ENCODE measurements around the gene KIF26B. TPM values are rescaled to one million over a fixed set of nuclear protein-coding genes. Genes with fewer than 3 reads are reported as not detected.

Gene KIF26B
- total and polyA plus RNA-seq, 2 donors: 0.43 to 1.6 TPM

DNA sequence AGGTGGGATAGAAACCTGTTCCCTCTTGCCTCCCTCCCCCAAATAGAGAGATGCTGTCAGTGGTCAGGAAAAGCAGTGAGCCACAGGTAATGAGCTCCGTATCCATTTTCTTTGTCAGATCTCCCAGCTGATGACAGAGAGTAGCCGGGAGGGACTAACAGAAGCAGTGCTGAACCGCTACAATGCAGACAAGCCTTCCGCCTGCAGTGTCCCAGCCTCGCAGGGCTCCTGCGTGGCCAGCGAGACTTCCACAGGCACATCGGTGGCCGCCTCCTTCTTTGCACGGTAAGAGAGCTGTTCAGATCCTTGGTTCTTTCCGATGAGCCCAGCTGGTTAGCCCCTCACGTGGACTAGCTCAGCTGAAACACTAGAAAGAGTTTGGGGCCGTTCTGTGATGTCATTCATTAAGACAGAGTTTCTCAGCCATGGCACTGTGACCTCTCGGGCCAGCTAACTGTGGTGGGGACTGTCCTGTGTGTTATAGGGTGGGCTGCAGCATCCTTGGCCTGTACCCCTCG, 264.7 kb downstream of the KIF26B start:
- Histone ChIP-seq H3K27ac (ENCODE audit: low read depth in 1 of 2, low read length in 1 of 2) (no peak overlapping the region), H3K4me3 (ENCODE audit: low read length in 2 of 2) (no peak overlapping the region), H3K36me3 (ENCODE audit: control insufficient read depth in 2 of 2, insufficient read depth in 2 of 2, low read length in 1 of 2) (no peaks in the 10 kb centered on the region), H3K4me1 (ENCODE audit: control insufficient read depth in 2 of 2, insufficient read depth in 2 of 2, low read length in 2 of 2) (no peaks in the 10 kb centered on the region), H3K9me3 (ENCODE audit: control insufficient read depth in 2 of 2, insufficient read depth in 1 of 2, low read length in 1 of 2) (no peaks in the 10 kb centered on the region), H3K27me3 (ENCODE audit: control insufficient read depth in 2 of 2, insufficient read depth in 1 of 2, low read length in 1 of 2) (peaks cover 0 to 2% of the 10 kb centered on the region in 2 donors)
- no peak for DNase-seq (ENCODE audit: low read depth in 6 of 9, low spot score in 9 of 9)
- 95% methylated on average over 15 of the region's 15 CpGs for WGBS

DNA sequence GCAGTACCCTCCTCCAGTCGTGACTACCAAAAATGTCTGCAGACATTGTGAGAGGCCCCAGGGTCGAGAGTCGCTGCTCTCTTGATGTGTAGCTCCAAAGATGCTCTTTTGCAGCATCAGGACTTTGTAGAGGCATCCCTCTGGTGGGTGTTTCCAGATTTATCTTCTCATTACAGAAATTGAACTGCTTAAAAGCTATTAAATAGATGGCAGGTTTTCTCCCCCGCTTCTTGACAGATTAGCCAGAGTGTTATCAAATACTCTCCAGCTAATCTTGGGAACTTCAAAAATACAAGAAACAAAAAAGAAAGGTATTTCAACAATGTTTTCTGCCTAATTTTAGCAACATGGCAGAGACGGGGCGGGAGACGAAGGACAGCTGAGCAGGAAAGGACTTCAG, 265.2 kb downstream of the KIF26B start:
- 90% methylated on average over 7 of the region's 7 CpGs for WGBS
- H3K27ac ChIP-seq (ENCODE audit: low read depth in 1 of 2, low read length in 1 of 2): no peak overlapping the region
- H3K4me3 ChIP-seq (ENCODE audit: low read length in 2 of 2): no peak overlapping the region
- no peaks in the 10 kb centered on the region for H3K36me3 ChIP-seq (ENCODE audit: control insufficient read depth in 2 of 2, insufficient read depth in 2 of 2, low read length in 1 of 2)
- DNase-seq (ENCODE audit: low read depth in 6 of 9, low spot score in 9 of 9): no peak
- peaks cover 0 to 2% of the 10 kb centered on the region in 2 donors for H3K27me3 ChIP-seq (ENCODE audit: control insufficient read depth in 2 of 2, insufficient read depth in 1 of 2, low read length in 1 of 2)
- no peaks in the 10 kb centered on the region for H3K4me1 ChIP-seq (ENCODE audit: control insufficient read depth in 2 of 2, insufficient read depth in 2 of 2, low read length in 2 of 2)
- no peaks in the 10 kb centered on the region for H3K9me3 ChIP-seq (ENCODE audit: control insufficient read depth in 2 of 2, insufficient read depth in 1 of 2, low read length in 1 of 2)

DNA sequence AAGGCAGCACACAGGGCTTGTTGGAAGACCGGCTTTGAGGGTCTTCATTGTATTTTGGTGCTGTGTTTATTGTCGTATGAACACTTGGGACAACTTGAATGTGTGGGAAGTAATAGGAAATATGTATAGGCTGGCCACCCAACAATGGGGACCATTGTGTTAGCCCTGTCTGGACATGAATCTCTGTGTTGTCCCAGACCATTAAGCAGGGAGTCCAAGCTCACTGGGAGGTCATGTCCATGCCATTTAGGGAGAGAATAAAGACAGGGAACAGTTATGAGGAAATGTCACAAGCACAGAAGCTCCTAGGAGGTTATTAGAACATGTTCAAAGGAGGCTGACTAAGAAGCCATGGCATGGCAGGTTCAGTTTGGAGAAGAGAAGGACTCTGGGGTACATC, 266.1 kb downstream of the KIF26B start:
- 99% methylated on average over 2 of the region's 2 CpGs for WGBS

DNA sequence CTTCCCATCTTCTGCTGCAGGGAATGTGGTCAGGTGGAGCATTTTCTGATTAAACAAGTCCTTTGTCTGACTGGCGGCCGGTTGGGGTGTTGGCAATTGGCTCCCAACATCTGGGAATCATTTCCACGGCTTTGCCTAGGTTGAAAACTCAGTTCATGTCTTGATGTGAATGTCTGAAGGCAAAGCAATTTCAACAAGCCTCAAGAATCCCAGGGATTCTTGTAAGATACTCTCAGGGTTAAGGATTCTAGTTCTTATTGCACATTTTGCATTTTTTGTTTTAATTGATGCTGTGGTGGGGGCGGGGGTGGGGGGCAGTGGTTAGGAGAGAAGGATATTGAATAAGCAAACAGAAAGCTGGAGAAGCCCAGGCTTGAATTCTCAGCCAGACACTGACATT, 273.9 kb downstream of the KIF26B start:
- DNase-seq (ENCODE audit: low read depth in 6 of 9, low spot score in 9 of 9): no peak
- H3K36me3 ChIP-seq (ENCODE audit: control insufficient read depth in 2 of 2, insufficient read depth in 2 of 2, low read length in 1 of 2): no peaks in the 10 kb centered on the region
- no peak overlapping the region for H3K27ac ChIP-seq (ENCODE audit: low read depth in 1 of 2, low read length in 1 of 2)
- H3K4me1 ChIP-seq (ENCODE audit: control insufficient read depth in 2 of 2, insufficient read depth in 2 of 2, low read length in 2 of 2): no peaks in the 10 kb centered on the region
- WGBS: 87% methylated on average over 4 of the region's 4 CpGs
- H3K27me3 ChIP-seq (ENCODE audit: control insufficient read depth in 2 of 2, insufficient read depth in 1 of 2, low read length in 1 of 2): no peaks in the 10 kb centered on the region
- H3K4me3 ChIP-seq (ENCODE audit: low read length in 2 of 2): no peak overlapping the region
- no peaks in the 10 kb centered on the region for H3K9me3 ChIP-seq (ENCODE audit: control insufficient read depth in 2 of 2, insufficient read depth in 1 of 2, low read length in 1 of 2)

More for the DNA sequence above, 266.1 kb downstream of the KIF26B start:
- no peak overlapping the region for H3K4me3 ChIP-seq (ENCODE audit: low read length in 2 of 2)
- no peak overlapping the region for H3K27ac ChIP-seq (ENCODE audit: low read depth in 1 of 2, low read length in 1 of 2)
- no peaks in the 10 kb centered on the region for H3K4me1 ChIP-seq (ENCODE audit: control insufficient read depth in 2 of 2, insufficient read depth in 2 of 2, low read length in 2 of 2)
- peaks cover 0 to 2% of the 10 kb centered on the region in 2 donors for H3K27me3 ChIP-seq (ENCODE audit: control insufficient read depth in 2 of 2, insufficient read depth in 1 of 2, low read length in 1 of 2)
- no peak for DNase-seq (ENCODE audit: low read depth in 6 of 9, low spot score in 9 of 9)
- no peaks in the 10 kb centered on the region for H3K9me3 ChIP-seq (ENCODE audit: control insufficient read depth in 2 of 2, insufficient read depth in 1 of 2, low read length in 1 of 2)
- H3K36me3 ChIP-seq (ENCODE audit: control insufficient read depth in 2 of 2, insufficient read depth in 2 of 2, low read length in 1 of 2): no peaks in the 10 kb centered on the region

DNA sequence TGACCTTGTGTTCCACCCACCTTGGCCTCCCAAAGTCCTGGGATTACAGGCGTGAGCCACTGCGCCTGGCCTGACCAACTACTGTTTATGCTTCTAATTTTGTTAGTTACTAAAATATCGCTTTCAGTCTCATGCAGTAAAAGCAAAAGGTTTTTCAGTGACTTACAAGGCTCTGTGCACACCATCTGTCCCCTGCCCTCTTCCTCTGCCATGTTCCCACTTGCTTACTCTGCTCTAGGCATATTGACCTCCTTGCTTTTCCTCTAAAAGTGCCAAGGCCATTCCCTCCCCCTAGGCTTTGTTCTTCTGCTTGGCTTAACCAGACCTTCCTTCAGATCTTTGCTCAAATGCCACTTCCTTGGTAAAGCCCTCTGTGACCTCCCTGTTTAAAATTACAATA, 276.9 kb downstream of the KIF26B start:
- 98% methylated on average over 3 of the region's 3 CpGs for WGBS

DNA sequence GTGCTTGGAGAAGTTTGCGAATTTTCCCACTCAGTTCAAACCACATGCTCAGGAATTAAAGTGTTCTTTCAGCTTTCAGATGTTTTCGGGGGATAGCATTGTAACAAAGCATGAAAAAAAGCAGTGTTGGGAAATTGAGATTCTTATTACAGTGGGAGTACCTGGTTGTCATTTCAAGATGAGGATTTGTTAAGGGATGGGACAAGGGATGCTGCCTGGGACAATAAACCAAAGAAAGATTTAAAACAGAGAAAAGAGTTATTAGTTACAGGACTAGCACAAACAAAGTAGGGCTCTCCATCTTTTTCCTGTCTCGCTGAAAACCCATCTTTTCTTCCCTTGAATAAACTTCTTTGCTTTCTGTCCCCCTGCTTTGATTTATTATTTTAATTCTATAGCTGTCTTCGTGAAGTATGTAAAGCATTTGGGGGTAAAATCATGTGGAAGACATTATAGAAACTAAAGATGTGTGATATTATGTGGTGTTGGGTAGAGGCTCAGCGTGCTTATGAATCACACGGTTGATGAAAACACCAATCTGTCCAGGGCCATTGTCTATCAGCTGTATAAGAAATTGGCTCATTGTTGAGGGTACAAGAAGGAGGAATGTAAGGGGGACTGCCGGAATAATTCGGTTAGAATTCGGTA, 277.6 kb downstream of the KIF26B start:
- H3K4me1 ChIP-seq (ENCODE audit: control insufficient read depth in 2 of 2, insufficient read depth in 2 of 2, low read length in 2 of 2): no peaks in the 10 kb centered on the region
- H3K4me3 ChIP-seq (ENCODE audit: low read length in 2 of 2): no peak overlapping the region
- H3K36me3 ChIP-seq (ENCODE audit: control insufficient read depth in 2 of 2, insufficient read depth in 2 of 2, low read length in 1 of 2): no peaks in the 10 kb centered on the region
- WGBS: 85% methylated on average over 9 of the region's 9 CpGs
- no peaks in the 10 kb centered on the region for H3K9me3 ChIP-seq (ENCODE audit: control insufficient read depth in 2 of 2, insufficient read depth in 1 of 2, low read length in 1 of 2)
- H3K27ac ChIP-seq (ENCODE audit: low read depth in 1 of 2, low read length in 1 of 2): no peak overlapping the region
- no peak for DNase-seq (ENCODE audit: low read depth in 6 of 9, low spot score in 9 of 9)
- peaks cover 0 to 2% of the 10 kb centered on the region in 2 donors for H3K27me3 ChIP-seq (ENCODE audit: control insufficient read depth in 2 of 2, insufficient read depth in 1 of 2, low read length in 1 of 2)

More for the DNA sequence above, 276.9 kb downstream of the KIF26B start:
- Histone ChIP-seq H3K4me1 (ENCODE audit: control insufficient read depth in 2 of 2, insufficient read depth in 2 of 2, low read length in 2 of 2) (no peaks in the 10 kb centered on the region), H3K36me3 (ENCODE audit: control insufficient read depth in 2 of 2, insufficient read depth in 2 of 2, low read length in 1 of 2) (no peaks in the 10 kb centered on the region), H3K4me3 (ENCODE audit: low read length in 2 of 2) (no peak overlapping the region), H3K27me3 (ENCODE audit: control insufficient read depth in 2 of 2, insufficient read depth in 1 of 2, low read length in 1 of 2) (no peaks in the 10 kb centered on the region), H3K27ac (ENCODE audit: low read depth in 1 of 2, low read length in 1 of 2) (no peak overlapping the region), H3K9me3 (ENCODE audit: control insufficient read depth in 2 of 2, insufficient read depth in 1 of 2, low read length in 1 of 2) (no peaks in the 10 kb centered on the region)
- no peak for DNase-seq (ENCODE audit: low read depth in 6 of 9, low spot score in 9 of 9)

DNA sequence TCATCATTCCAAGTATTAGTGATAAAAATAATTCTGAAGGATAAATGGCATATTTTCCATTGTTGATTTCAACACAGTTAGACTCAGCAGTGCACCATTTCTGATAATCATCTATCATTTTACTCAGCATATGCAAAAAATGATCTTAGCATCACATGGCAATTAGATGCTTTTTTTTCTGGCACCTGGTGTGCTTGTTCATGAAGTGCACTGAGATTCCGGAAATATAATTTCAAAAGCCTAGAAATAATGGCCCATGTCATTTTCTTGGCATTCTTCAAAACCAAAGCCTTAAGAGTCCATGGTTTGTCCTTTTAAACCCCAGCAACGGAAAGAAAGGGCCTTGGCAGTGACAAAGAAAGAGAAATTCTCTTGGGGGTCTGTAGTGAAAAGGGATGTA, 278.8 kb downstream of the KIF26B start:
- DNase-seq (ENCODE audit: low read depth in 6 of 9, low spot score in 9 of 9): no peak
- H3K27me3 ChIP-seq (ENCODE audit: control insufficient read depth in 2 of 2, insufficient read depth in 1 of 2, low read length in 1 of 2): peaks cover 0 to 2% of the 10 kb centered on the region in 2 donors
- H3K27ac ChIP-seq (ENCODE audit: low read depth in 1 of 2, low read length in 1 of 2): no peak overlapping the region
- no peak overlapping the region for H3K4me3 ChIP-seq (ENCODE audit: low read length in 2 of 2)
- 44% methylated on average over 2 of the region's 2 CpGs for WGBS
- H3K4me1 ChIP-seq (ENCODE audit: control insufficient read depth in 2 of 2, insufficient read depth in 2 of 2, low read length in 2 of 2): no peaks in the 10 kb centered on the region
- H3K9me3 ChIP-seq (ENCODE audit: control insufficient read depth in 2 of 2, insufficient read depth in 1 of 2, low read length in 1 of 2): no peaks in the 10 kb centered on the region
- no peaks in the 10 kb centered on the region for H3K36me3 ChIP-seq (ENCODE audit: control insufficient read depth in 2 of 2, insufficient read depth in 2 of 2, low read length in 1 of 2)

DNA sequence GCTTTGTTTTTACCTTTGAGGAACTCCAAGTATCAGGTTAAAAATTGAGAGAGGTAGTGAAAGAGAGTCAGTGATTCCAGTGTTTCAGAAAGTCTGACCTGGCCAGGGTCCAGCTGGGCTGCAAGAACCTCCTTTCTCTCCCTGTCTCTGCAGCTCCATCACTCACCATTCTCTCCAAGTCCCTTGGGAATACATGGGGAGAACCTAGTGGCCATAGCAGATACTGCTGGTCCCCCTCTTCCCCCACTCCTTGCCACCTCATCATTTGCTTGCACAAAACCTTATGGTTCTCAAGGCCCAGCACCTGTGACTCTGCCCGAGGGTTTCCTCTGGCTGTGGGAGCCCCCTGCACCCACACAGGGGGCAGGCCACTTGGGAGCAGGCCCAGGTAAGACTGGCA, 279.5 kb downstream of the KIF26B start:
- DNase-seq (ENCODE audit: low read depth in 6 of 9, low spot score in 9 of 9): no peak
- WGBS: 94% methylated on average over 1 of the region's 1 CpG
- Histone ChIP-seq H3K4me1 (ENCODE audit: control insufficient read depth in 2 of 2, insufficient read depth in 2 of 2, low read length in 2 of 2) (no peaks in the 10 kb centered on the region), H3K4me3 (ENCODE audit: low read length in 2 of 2) (no peak overlapping the region), H3K27ac (ENCODE audit: low read depth in 1 of 2, low read length in 1 of 2) (no peak overlapping the region), H3K36me3 (ENCODE audit: control insufficient read depth in 2 of 2, insufficient read depth in 2 of 2, low read length in 1 of 2) (no peaks in the 10 kb centered on the region), H3K27me3 (ENCODE audit: control insufficient read depth in 2 of 2, insufficient read depth in 1 of 2, low read length in 1 of 2) (peaks cover 0 to 2% of the 10 kb centered on the region in 2 donors), H3K9me3 (ENCODE audit: control insufficient read depth in 2 of 2, insufficient read depth in 1 of 2, low read length in 1 of 2) (no peaks in the 10 kb centered on the region)

DNA sequence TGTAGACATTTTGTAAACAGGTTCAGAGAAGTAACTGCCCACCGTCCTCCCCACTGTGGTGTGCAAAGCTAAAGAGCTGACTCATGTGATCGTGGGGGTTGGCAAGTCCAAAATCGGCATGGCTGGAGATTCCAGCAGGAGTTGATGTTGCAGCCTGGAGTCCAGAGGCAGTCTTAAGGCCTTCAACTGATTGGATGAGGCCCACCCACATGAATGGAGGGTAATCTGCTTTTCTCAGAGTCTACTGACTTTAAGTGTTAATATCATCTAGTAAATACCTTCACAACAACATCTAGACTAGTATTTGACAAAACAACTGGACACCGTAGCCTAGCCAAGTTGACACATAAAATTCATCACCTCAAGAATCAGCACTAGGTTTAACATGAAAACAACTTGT, 281.6 kb downstream of the KIF26B start:
- DNase-seq (ENCODE audit: low read depth in 6 of 9, low spot score in 9 of 9): no peak
- 97% methylated on average over 4 of the region's 4 CpGs for WGBS
- Histone ChIP-seq H3K36me3 (ENCODE audit: control insufficient read depth in 2 of 2, insufficient read depth in 2 of 2, low read length in 1 of 2) (no peaks in the 10 kb centered on the region), H3K27ac (ENCODE audit: low read depth in 1 of 2, low read length in 1 of 2) (no peak overlapping the region), H3K9me3 (ENCODE audit: control insufficient read depth in 2 of 2, insufficient read depth in 1 of 2, low read length in 1 of 2) (no peaks in the 10 kb centered on the region), H3K27me3 (ENCODE audit: control insufficient read depth in 2 of 2, insufficient read depth in 1 of 2, low read length in 1 of 2) (peaks cover 0 to 10% of the 10 kb centered on the region in 2 donors), H3K4me3 (ENCODE audit: low read length in 2 of 2) (no peak overlapping the region), H3K4me1 (ENCODE audit: control insufficient read depth in 2 of 2, insufficient read depth in 2 of 2, low read length in 2 of 2) (peaks cover 0 to 5% of the 10 kb centered on the region in 2 donors)

All from thymus (tissue), 11 donors.